COLO668 (cell line): ENCODE results near the gene SORL1.

Source experiments
- DNase-seq: peaks from one replicate; lab custom pipeline; 2025; ENCODE audit not compliant: unreplicated experiment; lab: John Stamatoyannopoulos, UW

SORL1 gene

DNA sequence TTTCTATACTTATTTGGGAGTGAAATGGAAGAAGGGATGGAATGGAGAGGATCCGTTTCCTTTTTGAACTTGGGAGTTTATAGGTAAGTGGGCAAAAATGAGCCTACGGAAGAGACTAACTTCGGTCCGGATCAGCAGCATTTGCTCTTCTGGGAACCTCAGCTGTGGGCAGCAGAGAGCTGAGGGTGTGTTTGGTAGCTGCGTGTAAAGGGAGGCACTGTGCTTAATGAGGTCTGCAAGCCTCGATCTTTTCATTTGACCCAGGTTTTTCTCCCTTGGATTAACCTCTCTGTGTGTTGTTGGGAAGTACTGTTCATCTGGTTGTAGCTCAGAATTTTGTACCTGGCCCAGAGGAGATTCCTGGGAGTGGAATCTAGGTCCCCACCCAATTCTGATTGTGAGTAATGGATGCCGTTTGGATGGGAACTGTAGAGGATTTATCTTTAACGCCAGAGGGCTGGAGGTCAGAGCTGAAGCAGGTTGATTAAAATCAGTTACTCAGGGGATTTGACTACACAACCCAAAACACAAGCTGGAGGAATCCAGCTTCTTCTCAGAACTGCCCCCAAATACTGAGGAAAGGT is 202.2 kb downstream of the SORL1 start:
- DNase-seq: no peak

DNA sequence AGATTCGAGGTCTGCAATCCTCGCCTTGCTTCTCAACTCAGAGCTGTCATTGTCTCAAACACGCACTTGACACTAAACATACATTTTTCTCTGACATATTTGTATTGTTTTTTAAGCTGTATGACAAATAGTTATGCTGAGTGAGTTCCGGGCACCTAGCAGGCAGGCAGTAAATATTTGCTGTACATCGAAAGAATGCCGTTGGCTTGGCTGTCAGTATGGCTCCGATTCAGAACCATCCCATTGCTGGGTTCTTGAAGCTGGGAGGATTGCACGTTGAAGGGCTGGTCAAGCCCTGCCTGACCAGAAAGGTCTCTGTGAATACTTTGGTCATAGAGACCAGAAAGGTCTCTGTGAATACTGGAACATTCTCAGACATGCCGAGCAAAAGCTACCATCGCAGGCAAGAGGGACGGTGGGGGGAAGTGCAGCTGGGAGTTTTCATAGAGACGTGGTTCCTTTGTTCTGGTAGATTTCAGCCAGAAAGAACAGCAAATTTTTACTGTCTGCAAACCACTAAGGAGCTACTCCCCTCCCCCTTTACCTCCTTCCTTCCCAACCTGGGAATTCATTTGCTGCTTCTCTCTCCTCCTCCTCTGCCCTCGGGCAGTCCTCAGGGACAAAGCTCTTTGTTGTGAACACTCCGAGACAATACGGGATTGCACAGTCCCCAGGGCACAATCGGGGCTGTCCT is 202.9 kb downstream of the SORL1 start:
- no peak for DNase-seq

DNA sequence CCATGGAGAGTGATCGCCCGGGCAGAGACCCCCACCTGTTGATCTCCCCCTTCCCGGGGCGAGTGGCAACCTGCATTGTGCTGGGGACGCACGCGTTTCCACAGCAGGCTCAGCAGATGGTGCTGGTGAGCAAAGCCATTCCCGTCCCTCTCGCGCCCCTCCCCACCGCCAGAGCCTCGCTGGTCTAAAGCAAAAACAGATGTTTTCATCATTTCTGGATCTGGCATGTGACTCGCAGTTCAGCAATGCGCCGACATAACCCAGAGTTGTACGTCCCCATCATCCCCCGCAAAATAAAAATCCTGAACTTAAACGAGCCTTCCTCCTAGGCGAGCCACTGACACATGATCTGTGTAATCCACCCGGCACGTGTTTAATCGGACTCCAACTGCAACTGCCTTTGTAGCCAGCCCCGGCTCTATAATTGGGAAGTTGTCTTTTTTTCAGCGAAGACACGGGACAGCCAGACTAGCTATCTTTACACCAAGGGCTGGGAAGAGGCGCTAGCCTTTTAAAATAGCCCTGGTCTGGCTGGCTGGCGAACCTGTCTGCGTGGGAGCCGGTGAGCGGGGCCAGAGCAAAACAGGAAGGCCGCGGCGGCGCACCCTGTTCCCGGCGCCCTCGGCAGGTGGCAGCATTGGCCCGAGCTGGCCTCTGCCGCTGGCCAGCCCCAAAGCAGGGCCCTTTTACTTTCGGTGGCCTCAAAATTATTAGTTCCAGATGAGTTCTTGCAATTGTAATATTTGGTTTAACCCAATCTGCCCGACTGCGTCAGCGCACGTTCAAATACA is 203.6 kb downstream of the SORL1 start:
- DNase-seq: peak; percentile 74

- DNase-seq: no peak
Observed at GRCh38 chr11:121656328-121657090, 204.4 kb downstream of the SORL1 start.

DNA sequence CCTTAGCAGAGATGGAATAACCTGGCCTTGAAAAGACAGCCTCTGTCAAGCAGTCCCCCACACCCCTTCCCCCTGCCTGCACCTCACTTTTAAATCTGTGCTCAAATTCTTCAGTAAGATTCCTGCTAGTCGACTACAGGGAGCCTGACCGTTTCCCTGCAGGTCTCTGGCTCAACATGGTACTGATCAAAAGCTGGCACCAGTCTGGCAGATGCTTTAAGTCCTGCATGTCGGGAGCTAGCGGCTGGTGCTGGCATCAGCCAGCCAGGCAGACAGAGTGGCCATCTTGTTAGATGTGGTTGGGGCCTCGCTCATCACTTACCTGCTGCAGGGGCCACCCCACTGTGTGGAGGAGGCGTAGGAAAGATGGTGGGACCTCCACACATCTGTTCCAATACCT is 205.0 kb downstream of the SORL1 start:
- no peak for DNase-seq

DNA sequence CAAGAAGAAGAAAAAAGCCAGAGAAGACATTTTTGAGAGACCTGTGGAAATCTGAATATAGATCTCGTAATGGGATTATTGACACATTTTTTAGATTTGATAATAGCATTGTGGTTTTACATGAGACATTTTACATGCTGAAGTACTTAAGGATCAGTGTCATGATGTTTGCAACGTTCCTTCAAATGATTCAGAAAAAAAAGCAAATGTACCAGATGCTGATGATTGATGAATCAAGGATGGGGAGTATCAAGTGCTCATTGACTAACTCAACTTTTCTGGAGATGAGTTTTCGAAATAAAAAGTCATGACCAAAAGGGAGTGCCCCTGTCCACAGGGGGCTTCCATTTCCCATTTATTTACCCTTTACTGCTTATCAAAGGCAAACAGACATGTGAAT is 207.7 kb downstream of the SORL1 start:
- DNase-seq: no peak

GRCh38 chr11:121661880-121662486 is 209.9 kb downstream of the SORL1 start:
- no peak for DNase-seq

- DNase-seq: no peak
Observed at GRCh38 chr11:121664144-121664543, 212.0 kb downstream of the SORL1 start.

DNA sequence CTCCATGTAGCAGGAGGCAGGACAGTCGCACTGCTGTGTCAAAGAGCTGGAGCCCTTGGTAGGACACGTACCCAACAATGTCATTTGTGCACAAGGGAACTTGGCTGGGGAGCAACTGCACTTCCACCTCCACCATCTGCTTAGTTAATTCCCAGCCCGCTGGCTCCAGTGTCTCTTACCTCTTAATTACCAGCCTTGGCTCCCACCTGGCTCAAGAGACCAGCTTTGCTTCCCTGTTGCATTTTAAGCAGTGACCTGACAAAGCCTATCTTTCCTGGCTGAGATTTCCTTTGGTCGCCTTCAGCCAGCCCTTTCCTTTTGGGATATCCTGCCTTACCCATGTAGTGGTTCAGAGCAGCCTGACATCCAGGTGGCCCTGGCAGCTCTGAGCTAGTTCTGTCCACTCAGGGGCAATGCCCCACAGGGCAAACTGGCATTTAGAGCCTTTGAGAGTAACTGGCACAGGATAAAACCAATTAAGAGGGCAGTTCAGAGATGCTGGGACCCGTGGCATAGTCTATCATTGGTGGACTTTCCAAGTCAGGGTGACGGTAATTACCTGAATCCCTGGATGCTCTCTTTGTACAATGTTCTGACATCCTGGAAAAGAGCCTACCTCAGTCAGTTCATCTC is 213.2 kb downstream of the SORL1 start:
- DNase-seq: no peak

- no peak for DNase-seq
Observed at GRCh38 chr11:121667836-121668235, 215.7 kb downstream of the SORL1 start.

DNA sequence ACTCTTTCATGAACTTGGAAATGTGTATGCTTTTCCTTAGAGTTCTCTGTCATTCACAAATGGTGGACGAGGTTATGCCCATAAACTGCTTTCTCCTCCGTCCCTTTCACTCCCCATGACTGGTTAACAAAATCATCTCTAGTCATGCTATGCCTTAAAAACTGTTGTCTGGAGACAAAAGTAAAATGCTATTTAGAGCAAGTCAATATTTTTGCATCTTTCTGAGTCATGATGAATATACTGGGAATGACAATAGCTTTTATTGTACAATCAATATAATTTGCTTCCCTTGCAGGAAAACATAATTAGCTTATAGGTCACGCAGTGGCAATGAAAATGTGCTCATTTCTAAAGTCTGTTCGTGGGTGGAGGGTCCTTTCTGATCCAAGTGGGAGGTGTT is 217.3 kb downstream of the SORL1 start:
- DNase-seq: no peak

GRCh38 chr11:121670266-121670665 is 218.2 kb downstream of the SORL1 start:
- DNase-seq: no peak

- DNase-seq: no peak
Observed at GRCh38 chr11:121670805-121671282, 218.7 kb downstream of the SORL1 start.

GRCh38 chr11:121671283-121672168 is 219.4 kb downstream of the SORL1 start:
- DNase-seq: no peak

DNA sequence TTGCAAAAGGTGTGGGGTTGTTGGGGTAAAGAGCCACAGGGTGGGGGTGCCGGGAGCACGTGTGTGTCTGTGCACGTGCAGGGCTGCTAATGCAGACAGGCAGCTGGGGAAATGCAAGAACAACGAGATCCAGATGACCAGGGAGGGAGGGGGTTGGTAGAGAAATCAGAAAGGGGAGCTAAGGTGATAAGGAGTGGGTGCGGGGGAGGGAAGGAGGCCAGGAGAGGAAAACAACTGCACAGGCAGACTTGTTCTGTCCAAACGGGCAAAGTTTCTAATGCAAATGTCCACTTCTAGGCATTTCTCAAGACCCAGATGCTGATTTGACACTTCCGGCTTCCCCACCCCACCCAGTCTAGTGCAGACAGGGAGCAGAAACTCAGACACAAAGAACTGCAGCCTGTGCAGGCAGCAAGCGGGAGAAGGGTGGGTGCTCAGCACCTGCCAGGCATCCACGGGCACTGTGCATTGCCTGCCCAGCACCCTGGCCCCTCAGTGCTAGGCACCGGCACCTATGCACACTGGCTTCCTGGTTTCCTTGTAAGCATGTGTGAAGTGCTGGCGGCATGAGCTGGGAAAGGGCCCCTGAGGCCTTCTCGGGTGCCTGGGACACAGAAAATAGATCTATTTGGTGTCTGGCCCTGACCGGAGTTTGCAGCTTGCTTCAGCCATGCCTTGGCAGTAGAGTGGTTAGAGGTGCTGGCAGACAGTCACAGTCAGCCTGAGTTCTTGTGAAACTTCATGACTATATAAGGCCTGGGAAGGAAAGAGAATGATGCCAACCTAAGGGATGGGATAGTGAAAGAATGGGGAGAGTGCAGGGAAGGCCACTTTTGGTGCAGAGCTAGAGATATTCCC is 220.7 kb downstream of the SORL1 start:
- DNase-seq: no peak

- DNase-seq: no peak
Observed at GRCh38 chr11:121681550-121682268, 229.6 kb downstream of the SORL1 start.
